GM18909 (cell line): ENCODE measurements around the gene PABPN1.

Source experiments
- ATAC-seq: cut with Tn5 transposase; IDR thresholded peaks from one replicate; pipeline ENCODE4 v1.9.1; 2021; ENCODE audit warnings: mild to moderate bottlenecking; ENCODE audit not compliant: unreplicated experiment, poor library complexity

The PABPN1 gene

DNA sequence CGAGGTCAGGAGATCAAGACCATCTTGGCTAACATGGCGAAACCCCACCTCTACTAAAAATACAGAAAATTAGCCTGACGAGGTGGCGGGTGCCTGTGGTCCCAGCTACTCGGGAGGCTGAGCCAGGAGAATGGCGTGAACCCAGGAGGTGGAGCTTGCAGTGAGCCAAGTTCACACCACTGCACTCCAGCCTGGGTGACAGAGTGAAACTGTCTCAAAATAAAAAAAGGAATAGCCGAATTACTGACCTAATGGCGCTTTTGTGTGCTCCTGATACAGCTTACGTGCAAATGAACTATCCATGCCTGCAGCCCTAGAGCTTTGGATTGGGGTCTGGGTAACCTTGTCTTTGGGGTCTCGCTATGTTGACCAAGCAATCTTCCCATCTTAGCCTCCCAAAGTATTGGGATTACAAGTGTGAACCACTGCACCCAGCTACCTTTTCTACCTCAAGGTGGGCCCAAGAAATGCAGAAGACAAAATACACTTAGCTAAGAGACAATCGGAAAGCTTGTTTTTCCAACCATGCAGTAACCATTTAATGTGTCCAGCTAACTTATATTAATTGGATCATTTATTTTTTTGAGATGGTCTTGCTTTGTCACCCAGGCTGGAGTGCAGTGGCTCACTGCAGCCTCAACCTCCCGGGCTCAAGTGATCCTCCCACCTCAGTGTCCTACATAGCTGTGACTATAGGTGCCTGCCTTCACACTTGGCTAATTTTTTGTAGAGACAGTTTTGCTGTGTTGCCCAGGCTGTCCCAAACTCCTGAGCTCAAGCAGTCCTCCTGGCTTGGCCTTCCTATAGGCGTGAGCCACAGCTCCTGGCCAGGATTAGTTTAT is 5.5 kb downstream of the PABPN1 start:
- no peak for ATAC-seq

- ATAC-seq: peak; percentile 58
These were observed 6.9 kb downstream of the PABPN1 start for GRCh38 chr14:23327947-23328744.

GRCh38 chr14:23335623-23336022 is 14.4 kb downstream of the PABPN1 start:
- no peak for ATAC-seq

- no peak for ATAC-seq
These were observed 18.4 kb downstream of the PABPN1 start for GRCh38 chr14:23339506-23340268.

GRCh38 chr14:23344481-23344880 is 23.2 kb downstream of the PABPN1 start:
- ATAC-seq: no peak

GRCh38 chr14:23345987-23346692 is 24.9 kb downstream of the PABPN1 start:
- ATAC-seq: no peak

- ATAC-seq: no peak
These were observed 25.6 kb downstream of the PABPN1 start for GRCh38 chr14:23346693-23347405.

DNA sequence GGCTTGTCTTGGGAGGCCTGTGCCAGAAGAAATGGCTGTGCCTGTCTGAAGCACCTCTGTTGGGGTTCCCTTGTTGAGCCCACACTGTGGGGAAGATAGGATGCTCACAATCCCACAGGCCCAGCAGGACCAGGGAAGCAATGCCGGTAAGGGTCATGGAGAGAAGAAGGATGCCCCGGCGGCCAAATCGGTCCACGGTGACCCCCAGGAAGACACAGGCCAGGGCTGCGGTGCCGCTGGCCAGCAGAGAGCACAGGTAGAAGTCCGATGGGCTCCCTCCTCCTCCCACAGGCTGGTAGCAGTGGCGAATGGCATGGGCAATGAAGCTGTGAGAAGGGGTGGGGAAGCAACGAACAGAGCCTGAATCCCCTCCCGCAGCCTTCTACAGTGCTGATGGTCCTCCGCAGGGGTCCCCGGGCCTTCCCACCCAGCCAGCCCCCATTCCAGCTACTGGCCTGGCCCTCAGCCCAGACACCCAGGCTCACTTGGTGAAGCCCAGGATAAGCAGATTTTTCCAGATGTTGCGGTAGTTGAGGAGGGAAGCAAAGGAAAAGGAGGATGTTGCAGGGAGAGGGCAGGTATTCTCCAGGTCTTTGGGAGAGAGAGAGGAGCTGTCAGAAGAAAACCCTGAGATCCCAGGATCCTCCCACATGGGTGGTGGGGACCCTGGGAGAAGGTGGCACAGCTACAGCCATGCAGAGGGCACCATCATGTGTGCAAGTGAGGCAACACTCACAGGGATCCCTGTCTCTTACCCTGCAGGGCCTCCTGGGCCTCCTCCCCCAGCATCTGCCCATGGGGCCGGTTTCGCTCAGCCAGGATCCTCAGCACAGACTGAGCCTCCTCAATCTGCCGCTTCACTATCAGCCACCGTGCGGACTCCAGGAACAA is 26.4 kb downstream of the PABPN1 start:
- ATAC-seq: no peak

GRCh38 chr14:23348297-23348655 is 27.0 kb downstream of the PABPN1 start:
- ATAC-seq: no peak

DNA sequence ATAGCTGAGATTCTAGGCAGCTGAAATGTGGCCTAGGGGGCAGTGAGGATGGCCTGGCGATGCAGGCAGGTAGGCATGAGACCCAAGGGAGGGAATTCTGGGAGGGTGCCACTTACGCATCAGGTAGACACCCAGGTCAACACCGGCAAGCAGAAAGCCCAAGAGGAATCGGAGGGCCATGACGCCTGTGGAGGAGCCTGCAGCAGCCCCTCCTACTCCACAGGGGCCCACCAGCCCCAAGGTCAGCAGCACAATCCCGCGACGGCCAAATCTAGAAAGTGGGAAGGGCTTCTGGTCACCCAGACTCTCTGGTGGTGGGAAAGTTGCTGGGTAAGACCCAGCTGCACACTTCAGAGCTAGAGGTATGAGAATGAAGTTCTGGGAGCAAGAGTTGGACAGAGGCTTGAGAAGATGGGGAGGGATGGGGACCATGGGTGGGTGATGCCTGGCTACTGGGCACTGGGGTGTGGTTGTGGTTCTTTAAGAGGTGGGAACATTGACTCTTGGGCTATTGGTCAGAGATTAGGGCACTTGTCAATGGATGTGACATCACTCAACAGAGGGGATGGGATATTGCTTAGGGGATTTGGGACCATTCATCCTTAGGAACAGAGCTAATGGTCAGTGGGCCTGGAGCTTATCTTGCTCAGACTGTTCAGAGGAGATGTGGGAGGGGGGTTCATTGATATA is 28.0 kb downstream of the PABPN1 start:
- no peak for ATAC-seq

DNA sequence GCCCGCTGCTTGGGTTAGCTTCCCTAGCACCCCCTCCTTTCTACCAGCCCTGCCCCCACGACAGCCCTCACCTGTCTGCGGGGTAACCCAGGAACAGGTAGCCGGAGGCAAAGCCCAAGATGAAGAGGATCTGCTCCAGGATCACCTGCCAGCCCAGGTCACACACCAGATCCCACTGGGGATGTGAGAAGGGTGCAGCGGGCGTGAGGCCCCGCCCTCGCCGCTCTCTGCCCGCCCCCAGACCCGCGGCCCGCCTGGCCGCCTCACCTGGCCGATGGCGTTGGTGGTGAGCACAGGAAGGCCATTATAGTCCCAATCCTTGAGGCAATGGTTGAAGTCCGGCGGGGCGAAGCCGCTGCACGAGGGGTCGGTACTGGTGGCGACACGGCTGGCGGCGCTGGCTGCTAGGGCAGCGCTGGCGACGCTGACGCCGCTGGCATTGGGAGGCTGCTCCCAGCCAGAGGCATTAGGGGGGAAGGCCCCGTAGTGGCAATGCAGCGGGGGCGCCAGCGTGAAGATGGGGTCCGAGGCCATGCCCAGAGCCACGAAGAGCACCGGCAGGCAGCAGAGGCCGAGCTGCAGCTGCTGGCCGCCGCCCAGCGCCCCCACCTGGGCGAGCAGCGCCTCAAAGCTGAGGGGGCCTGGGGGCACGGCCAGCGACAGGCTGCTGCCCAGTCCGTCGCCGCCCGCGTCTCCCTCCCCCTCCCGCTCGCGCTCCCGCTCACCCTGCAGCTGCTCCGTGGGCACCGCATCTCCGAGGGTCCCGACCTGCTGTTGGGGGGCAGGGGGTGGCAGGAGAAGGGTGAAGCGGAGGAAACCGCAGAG is 30.6 kb downstream of the PABPN1 start:
- ATAC-seq: no peak

DNA sequence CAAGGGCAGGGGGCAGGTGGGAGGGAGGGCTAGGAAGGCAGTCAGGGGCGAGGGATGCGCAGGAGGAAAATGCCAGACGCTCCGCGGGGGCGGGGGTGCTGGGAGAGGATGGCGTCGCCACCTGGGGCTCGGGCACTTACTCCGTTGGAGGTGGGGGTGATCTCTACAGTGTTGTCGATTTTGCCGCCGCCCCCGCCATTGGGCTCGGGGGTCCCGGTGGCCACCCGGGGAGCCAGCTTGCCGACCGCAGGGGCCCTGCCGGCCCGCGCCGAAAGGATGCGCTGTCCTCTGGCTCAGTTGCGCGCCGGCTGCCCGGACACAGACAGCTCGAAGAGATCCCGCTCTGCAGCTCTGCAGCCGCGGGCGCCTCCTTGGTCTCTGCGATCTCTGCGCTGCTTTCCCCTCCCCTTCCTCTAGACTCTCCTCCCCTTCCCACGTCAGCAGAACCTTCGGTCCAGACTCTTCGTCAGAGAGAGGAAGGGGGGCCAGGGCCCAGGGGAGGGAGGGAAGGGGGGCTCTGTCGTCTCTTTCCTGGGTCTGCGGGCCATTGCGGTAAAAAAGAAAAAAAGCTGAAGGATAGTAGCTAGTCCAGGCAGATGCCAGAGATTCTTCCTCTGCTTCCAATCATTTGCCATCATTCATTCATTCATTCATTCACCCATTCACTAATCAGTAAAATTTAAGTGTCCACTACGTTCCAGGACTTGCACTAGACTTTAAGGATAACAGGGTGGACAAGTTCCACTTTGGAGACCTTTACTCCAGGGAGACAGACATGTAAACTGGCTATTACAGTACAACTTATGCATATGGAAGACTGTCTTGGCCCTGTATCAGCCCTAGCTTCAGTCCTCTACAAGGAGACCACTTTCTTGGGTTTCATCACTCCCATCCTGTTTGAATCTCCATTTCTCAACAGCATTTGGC is 31.5 kb downstream of the PABPN1 start, which contains the start of gene SLC22A17:
SLC22A17 (minus strand) TSS at position 382 of the 927 bp plus-strand sequence.
- no peak for ATAC-seq

DNA sequence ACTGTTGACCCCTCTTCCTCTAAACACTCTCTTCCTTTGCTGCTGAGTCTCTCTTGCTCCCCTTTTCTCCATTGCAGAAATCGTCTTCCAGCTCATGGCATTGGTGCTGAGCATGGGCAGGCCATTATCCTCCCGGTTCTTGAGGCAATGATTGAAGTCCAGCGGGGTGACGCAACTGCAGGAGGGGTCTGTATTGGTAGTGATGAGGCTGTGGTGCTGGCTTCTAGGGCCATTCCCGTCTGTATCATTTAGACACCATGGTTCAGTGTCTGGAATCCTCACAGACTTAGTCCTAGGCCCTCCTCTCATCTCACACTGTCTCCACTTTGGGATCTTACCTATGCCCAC is 32.1 kb downstream of the PABPN1 start:
- ATAC-seq: no peak

DNA sequence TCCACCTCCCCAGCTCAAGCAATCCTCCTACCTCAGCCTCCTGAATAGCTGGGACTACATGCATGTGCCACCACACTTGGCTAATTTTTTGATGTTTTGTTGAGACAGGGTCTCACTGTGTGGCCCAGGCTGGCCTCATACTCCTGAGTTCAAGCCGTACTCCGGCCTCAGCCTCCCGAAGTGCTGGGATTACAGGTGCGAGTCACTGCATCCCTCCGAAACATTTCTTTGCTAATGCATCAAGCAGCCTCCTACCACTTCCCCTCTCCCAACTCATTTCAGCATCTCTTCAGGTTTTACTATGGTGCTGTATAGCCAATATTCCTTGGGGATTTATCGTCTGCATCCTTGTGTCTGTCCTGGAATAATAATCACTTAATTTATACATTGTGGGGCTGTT is 33.7 kb downstream of the PABPN1 start:
- no peak for ATAC-seq

DNA sequence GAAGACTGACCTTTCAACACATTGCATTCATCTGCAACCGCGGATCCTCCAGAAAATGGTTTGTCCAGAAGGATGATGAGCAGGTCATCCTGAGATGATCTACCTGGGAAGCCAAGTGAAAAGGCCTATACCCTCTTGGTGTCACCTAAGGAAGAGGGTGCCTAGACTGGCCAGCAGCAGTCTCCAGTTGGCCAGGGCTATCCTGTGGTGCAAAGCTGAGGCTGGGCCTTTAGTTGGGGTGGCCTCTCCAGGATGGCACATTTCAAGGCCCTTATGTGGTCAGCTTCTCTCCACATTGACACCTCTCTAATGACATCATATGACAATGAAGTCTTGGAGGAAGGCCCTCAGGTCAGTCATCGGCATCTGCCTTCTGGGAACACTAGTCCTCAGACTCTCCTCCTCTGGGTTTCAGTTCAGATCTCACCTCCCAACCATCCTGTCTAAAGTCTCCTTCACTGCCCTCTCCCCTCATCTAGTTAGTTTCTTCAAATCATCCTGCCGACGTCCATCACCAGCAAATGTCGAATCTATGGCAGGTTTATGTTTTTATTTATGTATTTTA is 34.7 kb downstream of the PABPN1 start:
- ATAC-seq: no peak

DNA sequence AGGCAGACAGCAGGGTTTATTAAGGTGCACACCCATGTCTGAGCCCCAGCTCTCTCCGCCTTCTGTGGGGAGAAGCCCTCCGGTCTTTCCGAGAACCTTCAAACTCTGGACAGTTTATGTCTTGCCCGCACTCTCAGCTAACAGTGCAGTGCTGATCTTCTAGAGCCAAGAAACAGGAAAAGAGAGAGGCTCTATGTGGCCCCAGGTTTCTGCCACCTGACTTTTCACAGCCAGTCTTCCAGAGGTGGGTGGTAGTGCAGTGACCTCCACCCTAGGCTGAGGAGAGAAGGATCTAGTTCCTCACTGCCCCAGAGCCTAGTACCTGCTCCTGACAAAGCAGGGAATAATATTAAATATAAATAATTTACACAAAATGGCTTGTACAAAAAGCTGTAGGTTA is 35.4 kb downstream of the PABPN1 start:
- no peak for ATAC-seq
